ENCODE measurements around the gene HNRNPH2.
A peak's percentile ranks its signal among the peaks of the same experiment; 100 is the strongest.

HNRNPH2 gene

GRCh38 chrX:101398694-101399093, 9.3 kb upstream of the HNRNPH2 start:
- no peak for DNase-seq

GRCh38 chrX:101399825-101400224, 8.2 kb upstream of the HNRNPH2 start:
- no peak for DNase-seq

- no peak for DNase-seq
These were observed 765 bp upstream of the HNRNPH2 start for GRCh38 chrX:101407167-101407747.

- no peak for DNase-seq
These were observed 465 bp downstream of the HNRNPH2 start for GRCh38 chrX:101408532-101408841.

DNA sequence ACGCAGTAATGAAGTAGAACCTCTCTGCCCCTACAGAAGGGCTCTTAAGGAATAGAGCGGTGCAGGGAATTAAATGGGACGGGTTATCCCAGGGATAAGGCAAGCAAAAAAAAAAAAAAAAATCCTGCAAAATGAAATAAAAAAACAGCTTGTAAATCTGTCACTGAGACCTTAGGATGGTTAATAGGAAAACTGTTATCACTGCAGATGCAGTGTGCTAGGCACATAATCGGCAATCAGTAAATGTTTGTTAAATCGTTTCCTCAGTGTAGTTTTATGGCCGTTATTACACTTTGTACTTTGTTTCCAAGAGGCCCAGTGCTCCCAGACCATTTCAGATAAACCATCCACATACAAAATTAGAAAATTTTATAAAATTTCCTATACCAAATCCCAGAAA, 1.0 kb downstream of the HNRNPH2 start:
- DNase-seq = no peak

DNA sequence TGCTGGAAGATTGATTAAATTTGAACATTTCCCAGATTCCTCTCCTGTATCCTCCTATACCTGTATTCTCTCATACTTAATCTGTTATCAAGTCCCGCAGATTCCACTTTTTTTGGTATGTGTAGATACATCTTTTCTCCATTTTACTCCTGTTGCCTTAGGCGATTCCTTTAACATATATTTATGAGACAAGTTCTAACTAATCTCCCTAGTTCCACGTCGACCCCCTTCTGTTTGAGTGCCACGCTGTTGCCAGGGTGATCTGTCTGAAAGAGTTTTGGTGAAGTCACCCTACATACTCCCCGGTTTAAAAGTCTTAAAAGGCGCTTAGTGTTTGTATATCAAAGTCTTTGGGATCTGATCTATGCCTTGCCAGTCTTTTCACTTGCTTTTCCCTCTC, 2.4 kb downstream of the HNRNPH2 start:
- DNase-seq = no peak

DNA sequence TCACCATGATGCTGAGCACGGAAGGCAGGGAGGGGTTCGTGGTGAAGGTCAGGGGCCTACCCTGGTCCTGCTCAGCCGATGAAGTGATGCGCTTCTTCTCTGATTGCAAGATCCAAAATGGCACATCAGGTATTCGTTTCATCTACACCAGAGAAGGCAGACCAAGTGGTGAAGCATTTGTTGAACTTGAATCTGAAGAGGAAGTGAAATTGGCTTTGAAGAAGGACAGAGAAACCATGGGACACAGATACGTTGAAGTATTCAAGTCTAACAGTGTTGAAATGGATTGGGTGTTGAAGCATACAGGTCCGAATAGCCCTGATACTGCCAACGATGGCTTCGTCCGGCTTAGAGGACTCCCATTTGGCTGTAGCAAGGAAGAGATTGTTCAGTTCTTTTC, 4.0 kb downstream of the HNRNPH2 start:
- DNase-seq = no peak

GRCh38 chrX:101415180-101416145, 7.4 kb downstream of the HNRNPH2 start:
- DNase-seq = peak; percentile 11

DNA sequence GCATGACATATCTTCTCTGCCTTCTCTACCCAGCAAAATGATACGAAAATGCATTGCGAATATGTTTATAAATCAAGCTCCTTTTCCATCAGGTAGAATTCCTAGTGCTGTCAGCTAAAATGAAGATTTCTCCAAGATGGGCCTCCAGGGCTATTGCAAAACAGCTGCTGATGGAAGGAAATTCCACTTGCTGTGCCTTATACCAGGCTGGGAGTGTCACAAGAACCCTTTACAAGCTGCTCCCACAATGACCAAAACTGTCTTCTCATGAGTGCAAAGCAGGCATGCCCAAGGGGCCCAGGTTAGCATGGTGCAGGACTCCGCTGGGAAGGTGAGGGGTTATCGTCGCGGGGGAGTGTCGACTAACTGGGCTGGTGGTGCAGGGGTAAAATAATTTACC, 8.7 kb downstream of the HNRNPH2 start:
- DNase-seq = no peak

DNA sequence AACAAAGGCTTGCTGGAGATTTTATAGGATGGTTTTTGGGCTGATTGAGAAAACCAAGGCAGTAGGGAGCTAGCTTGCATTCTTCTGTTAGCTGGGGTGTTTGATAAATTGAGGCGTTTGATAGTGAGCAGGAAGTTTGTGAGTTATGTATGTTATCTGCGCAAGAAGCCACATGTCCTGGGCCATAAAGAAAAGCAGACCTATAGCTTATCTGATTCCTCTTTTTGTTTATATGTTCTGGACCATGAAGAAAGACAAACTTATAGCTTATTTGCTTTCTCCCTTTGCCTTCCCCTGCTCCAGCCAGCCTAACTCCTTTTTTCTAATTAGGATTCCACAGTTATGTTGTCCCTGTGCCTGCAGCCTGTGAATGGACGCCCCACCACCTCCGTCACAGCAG, 9.2 kb downstream of the HNRNPH2 start:
- DNase-seq = no peak

DNA sequence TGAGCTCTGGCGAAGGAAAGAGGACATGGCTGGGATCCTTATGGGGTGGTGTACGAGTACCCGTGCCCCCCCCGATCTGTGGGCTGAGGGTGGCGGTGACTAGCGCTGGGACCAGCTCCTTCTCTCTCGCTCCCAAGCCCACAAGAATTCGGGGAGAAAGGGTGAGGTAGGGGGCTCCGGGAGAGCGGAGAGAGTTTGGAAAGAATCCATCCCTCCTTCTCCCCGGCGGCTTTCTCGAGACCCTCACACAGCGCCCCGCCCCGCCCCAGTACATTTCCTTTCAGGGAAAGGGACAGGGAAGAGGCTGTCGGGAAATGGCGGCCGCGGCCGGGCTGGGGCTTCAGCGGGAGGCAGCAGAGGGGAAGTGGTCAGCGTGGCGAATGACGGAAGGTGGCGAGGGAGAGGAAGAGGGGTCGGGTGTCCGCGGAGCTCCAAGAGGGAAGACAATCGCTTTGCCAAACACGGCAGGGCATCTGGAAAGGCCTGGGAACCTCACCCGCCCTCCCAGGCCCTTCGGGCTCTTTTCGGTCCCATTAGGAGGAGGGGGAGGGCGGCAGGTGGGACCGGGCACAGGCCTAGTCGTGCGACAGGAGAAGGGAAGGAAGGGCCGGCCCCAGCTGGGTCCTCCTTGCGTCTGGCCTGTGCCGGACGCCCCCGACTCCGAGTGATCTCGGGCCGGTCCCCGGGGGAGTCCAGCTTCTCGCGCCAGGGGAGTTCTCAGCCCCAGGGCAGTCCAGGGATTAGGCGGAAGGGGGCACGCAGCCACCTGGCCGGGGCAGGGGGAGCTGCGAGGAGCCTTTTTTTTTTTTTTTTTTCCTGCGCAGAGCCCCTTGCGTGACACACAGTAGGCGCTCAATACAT, 10.2 kb downstream of the HNRNPH2 start:
- DNase-seq = no peak

DNA sequence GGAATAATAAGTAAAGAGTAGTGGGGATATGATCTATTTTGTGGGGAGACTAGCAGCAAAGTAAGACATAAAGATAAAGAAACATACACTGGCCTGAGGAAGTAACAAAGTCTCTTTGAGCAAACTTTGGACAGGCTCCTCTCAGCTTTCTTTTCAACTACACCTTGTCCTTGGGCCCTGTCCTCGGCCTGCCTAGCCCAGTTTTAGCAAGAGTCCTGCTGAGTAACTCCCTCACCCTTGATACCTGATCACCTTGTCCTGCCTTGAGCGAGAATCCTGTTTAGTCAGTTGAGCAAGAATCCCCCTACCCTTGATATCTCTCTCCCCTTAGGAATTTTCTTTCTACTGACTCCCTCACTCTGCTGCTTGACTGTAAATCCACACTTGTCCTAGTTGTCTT, 11.5 kb downstream of the HNRNPH2 start:
- no peak for DNase-seq

DNA sequence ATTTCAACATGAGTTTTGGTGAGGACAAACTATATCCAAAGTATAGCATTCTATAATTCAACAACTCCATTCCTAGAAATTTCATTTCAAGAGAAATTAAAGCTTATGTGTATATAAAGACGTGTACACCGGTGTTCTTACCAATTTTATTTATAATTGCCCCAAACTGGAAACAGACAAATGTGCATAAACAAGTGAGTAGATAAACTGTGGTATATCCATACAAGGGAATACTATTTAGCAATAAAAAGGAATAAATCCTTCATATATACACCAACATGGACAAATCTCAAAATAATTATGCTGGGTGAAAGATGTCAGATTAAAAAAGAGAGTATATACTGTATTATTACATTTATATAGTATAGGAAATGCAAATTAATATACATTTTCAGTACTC, 19.9 kb downstream of the HNRNPH2 start:
- DNase-seq = no peak

DNA sequence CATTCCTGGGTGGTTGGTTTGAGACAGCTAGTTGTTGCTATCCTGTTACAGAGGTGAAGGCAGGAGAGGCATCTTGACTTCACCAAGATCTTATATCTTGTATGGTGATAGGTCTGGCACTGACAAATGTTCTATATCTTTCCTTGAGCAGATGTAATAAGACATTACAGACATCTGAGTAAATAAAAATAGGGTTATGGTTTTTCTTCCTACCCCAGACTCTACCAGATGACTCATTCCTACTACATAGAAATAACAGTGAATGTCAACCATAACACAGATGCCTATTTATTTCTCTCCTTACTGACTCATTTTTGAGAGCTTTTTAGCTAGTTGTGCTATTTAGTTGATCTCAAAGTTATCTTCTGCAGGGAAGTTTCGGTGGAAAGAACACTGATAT, 21.9 kb downstream of the HNRNPH2 start:
- DNase-seq = no peak

DNA sequence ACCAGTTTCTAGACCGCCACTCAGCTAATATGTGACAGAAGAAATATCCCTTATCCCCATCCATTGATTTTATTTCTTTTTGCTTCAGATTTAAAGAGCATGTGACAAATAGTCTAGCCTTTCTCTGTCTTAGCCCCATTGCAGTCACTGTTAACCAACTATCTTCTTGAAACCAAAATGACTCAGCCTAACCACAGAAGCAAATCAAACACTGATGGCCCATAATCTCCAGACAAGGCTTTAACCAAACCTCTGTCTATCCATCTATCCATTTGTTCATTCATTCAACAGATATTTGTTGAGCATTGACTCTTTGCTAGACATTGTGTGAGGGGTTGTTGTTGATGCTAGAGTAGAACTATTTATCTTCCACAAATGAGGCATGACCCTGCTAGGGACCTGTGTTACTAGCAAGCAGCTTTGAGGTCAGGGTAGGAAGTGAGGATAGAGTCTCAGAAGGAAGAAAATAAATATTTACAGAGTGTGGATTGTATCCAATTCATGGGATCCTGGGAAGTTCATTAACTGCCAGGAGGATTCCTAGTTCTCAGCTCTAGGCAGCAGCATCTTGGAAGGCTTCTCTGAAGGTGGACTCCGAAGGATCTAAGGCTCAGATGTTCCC, 22.5 kb downstream of the HNRNPH2 start:
- no peak for DNase-seq

DNA sequence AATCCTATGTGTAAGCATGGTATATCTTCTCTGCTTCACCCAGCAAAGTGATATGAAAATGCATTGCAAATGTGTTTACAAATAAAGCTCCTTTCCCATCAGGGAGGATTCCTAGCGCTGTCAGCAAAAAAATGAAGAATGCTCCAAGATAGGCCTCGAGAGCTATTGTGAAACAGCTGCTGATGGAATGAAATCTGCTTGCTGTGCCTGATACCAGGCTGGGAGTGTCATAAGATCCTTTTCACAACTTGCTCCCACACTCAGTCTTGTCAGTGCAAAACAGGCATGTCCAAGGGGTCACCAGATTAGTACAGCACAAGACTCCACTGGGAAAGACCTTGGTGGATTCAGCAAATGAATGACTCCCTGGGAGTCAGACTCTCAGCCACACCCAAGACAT, 34.1 kb downstream of the HNRNPH2 start:
- no peak for DNase-seq

- no peak for DNase-seq
These were observed 41.3 kb downstream of the HNRNPH2 start for GRCh38 chrX:101449279-101449678.

DNA sequence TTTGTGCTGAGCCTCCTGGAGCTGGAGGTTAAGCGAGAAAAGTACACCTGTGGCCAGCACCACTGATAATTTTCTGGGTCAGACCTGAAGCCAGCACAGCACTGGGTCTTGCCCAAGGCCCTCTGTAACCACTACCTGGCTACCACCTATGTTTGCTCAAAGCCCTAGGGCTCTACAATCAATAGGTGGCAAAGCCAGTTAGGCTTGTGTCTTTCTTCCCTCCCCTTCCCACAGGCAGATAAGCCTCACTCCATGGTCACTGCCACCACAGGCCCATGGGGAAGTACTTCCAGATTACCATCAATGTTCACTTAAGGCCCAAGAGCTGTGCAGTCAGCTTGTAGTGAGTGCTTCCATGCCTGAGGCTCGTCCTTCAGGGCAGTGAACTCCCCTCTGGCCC, 42.1 kb downstream of the HNRNPH2 start:
- no peak for DNase-seq

GRCh38 chrX:101450961-101451360, 42.9 kb downstream of the HNRNPH2 start:
- DNase-seq = no peak

DNA sequence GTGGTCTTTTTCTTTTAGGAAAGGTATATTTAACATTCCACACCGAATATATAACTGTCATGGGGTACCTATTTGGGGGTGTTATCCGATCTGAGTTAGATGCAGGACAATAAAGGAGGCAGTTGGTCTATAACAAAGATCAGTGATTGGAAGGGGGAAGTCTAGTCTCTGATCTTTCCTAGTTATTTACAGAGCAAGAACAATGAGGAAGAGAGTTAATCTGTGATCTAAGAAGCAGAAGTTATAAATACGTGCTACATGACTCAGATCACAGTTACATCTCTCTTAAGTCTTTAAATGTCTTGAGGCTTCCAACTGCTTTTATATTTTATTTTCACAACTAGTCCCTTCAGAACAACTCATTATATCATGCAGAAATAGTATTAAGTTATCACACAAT, 44.0 kb downstream of the HNRNPH2 start:
- DNase-seq = no peak

- DNase-seq = no peak
These were observed 52.6 kb downstream of the HNRNPH2 start for GRCh38 chrX:101460669-101461068.

GRCh38 chrX:101462892-101463291, 54.9 kb downstream of the HNRNPH2 start:
- no peak for DNase-seq
